Hepatocyte (in vitro differentiated cells): ENCODE measurements around the gene LRRN4CL. TPM values are rescaled to one million over a fixed set of nuclear protein-coding genes. Genes with fewer than 3 reads are reported as not detected.

ENCODE experiments used
- DNase-seq: peaks from one replicate; pipeline ENCODE4 v3.0.0-alpha.2; 2016; ENCODE audit warnings: low spot score
- H2AFZ ChIP-seq: fragments of 200-600 bp; sonication (generic); 2 replicates; pipeline ENCODE4 v1.6.0; 2016; ENCODE audit warnings: antibody characterized with exemption, mild to moderate bottlenecking
- H3K27ac ChIP-seq: fragments of 200-600 bp; sonication (generic); 2 replicates; pipeline ENCODE4 v1.5.1; 2016; ENCODE audit warnings: mild to moderate bottlenecking
- H3K27me3 ChIP-seq: fragments of 200-600 bp; sonication (generic); 2 replicates; pipeline ENCODE4 v1.6.1; 2016
- H3K36me3 ChIP-seq: fragments of 200-600 bp; sonication (generic); replicated peaks from 2 replicates; pipeline ENCODE4 v1.5.1; 2016; ENCODE audit warnings: low read depth; ENCODE audit not compliant: insufficient read depth
- H3K4me1 ChIP-seq: fragments of 200-600 bp; sonication (generic); 2 replicates; pipeline ENCODE4 v1.5.1; 2016; ENCODE audit warnings: mild to moderate bottlenecking, moderate library complexity; ENCODE audit not compliant: insufficient read depth
- H3K4me2 ChIP-seq: fragments of 200-600 bp; sonication (generic); 2 replicates; pipeline ENCODE4 v1.6.0; 2016
- H3K4me3 ChIP-seq: fragments of 200-600 bp; sonication (generic); 2 replicates; pipeline ENCODE4 v1.5.1; 2016; ENCODE audit warnings: mild to moderate bottlenecking
- H3K79me2 ChIP-seq: fragments of 200-600 bp; sonication (generic); 2 replicates; pipeline ENCODE4 v1.6.0; 2017; ENCODE audit warnings: mild to moderate bottlenecking
- H3K9me2 ChIP-seq: fragments of 200-600 bp; sonication (generic); replicated peaks from 2 replicates; pipeline ENCODE4 v1.6.0; 2017; ENCODE audit warnings: mild to moderate bottlenecking; ENCODE audit not compliant: insufficient read depth
- H3K9me3 ChIP-seq: fragments of 200-600 bp; sonication (generic); 2 replicates; pipeline ENCODE4 v1.5.1; 2016; ENCODE audit warnings: low read depth, mild to moderate bottlenecking
- H4K20me1 ChIP-seq: fragments of 200-600 bp; sonication (generic); 2 replicates; pipeline ENCODE4 v1.6.0; 2016; ENCODE audit warnings: mild to moderate bottlenecking; ENCODE audit not compliant: insufficient read depth, poor library complexity, severe bottlenecking
- EZH2 ChIP-seq: fragments of 200-600 bp; sonication (generic); IDR thresholded peaks from 2 replicates; pipeline ENCODE4 v1.6.1; 2016; ENCODE audit warnings: antibody characterized with exemption, mild to moderate bottlenecking, borderline replicate concordance
- EZH2phosphoT487 ChIP-seq: fragments of 200-600 bp; sonication (generic); IDR thresholded peaks from one replicate; pipeline ENCODE4 v1.6.1; 2018; ENCODE audit warnings: antibody characterized with exemption, mild to moderate bottlenecking, low read depth, moderate library complexity; ENCODE audit not compliant: unreplicated experiment, severe bottlenecking
- WGBS: methylation state at CpG from one replicate; pipeline ENCODE4 v1.1.6; 2016; ENCODE audit warnings: low lambda C conversion rate; ENCODE audit errors: missing lambda C conversion rate; 5-methylcytosine and 5-hydroxymethylcytosine counted together
- polyA plus RNA-seq: library from polyadenylated mRNA; unstranded; fragments of >200 nt; fragmentation: Nextera tagmentation; extraction: Ambion mirVana; gene quantifications from 2 replicates; pipeline ENCODE4 v1.2.1, GENCODE V29; 2016
- total RNA-seq: library from RNA; depleted of rRNA; stranded (reverse); fragments of >200 nt; gene quantifications from 2 replicates; pipeline ENCODE4 v1.2.3, GENCODE V29; 2014
- TF ChIP-seq, protein P1 (sequence below): fragments of 200-600 bp; sonication (generic); IDR thresholded peaks from 2 replicates; pipeline ENCODE4 v1.5.1; 2016; ENCODE audit warnings: antibody characterized with exemption, mild to moderate bottlenecking; ENCODE audit not compliant: poor library complexity

LRRN4CL gene
- total and polyA plus RNA-seq, 2 experiments from 2014 or later: 0.40 to 0.41 TPM

DNA sequence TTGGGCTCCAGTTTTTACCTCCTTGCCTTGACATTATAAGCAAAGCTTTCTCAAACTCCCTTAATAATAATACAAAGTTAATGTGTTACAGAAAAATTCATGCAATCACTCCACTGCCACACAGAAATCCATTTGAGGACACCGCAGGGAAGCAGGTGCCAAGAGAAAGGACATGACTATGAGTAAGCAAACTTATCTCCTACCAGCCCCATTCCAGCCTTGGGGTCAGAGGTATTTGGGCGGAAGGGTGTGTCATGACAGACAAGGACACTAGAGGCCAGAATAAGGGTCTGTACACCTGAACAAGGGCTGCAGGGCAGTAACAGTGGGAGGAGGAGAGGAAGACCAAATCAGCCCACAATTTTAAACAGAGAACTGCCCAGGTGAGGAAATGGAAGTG is 24.0 kb upstream of the LRRN4CL start:
- Histone ChIP-seq H3K9me2 (no peaks in the 10 kb centered on the region), H3K27ac (peak overlapping the region; percentile 74), H3K36me3 (no peaks in the 10 kb centered on the region), H3K27me3 (no peaks in the 10 kb centered on the region), H3K9me3 (no peaks in the 10 kb centered on the region), H3K79me2 (peaks cover 29% of the 10 kb centered on the region), H2AFZ (no peak overlapping the region), H3K4me1 (peaks cover 34% of the 10 kb centered on the region), H3K4me2 (peak overlapping the region; percentile 34), H3K4me3 (no peak overlapping the region), H4K20me1 (peaks cover 3% of the 10 kb centered on the region)
- 63% methylated on average over 2 of the region's 2 CpGs for WGBS
- DNase-seq: peak; percentile 79
- TF ChIP-seq EZH2 (no peak), EZH2phosphoT487 (no peak)
- TF ChIP-seq, protein P1, sequence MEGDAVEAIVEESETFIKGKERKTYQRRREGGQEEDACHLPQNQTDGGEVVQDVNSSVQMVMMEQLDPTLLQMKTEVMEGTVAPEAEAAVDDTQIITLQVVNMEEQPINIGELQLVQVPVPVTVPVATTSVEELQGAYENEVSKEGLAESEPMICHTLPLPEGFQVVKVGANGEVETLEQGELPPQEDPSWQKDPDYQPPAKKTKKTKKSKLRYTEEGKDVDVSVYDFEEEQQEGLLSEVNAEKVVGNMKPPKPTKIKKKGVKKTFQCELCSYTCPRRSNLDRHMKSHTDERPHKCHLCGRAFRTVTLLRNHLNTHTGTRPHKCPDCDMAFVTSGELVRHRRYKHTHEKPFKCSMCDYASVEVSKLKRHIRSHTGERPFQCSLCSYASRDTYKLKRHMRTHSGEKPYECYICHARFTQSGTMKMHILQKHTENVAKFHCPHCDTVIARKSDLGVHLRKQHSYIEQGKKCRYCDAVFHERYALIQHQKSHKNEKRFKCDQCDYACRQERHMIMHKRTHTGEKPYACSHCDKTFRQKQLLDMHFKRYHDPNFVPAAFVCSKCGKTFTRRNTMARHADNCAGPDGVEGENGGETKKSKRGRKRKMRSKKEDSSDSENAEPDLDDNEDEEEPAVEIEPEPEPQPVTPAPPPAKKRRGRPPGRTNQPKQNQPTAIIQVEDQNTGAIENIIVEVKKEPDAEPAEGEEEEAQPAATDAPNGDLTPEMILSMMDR: no peak

DNA sequence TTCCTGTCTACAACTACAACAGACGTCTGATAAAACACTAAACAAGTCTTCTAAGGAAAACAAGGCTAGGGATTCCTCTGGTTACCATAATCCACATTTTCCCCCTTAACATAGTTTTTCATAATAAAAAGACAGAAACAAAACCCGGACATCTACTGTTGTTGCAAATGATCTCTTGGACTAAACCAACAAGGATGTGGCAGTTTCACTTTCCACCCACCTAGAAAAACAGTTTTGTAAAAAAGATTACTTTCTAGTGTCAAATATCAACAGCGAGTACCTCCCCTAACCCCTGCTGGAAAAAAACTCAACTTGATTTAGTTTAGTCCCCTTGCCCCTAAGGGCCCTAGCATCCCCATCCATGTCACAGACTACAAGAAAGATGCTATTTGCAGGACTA is 23.5 kb upstream of the LRRN4CL start:
- WGBS: 79% methylated on average over 3 of the region's 3 CpGs
- no peak for DNase-seq
- Histone ChIP-seq H3K4me3 (no peak overlapping the region), H3K27ac (peak overlapping the region; percentile 74), H3K4me1 (peaks cover 38% of the 10 kb centered on the region), H2AFZ (no peak overlapping the region), H3K36me3 (no peaks in the 10 kb centered on the region), H3K4me2 (peak overlapping the region; percentile 11), H3K79me2 (peaks cover 29% of the 10 kb centered on the region), H3K9me2 (no peaks in the 10 kb centered on the region), H4K20me1 (no peaks in the 10 kb centered on the region), H3K27me3 (no peaks in the 10 kb centered on the region), H3K9me3 (no peaks in the 10 kb centered on the region)
- TF ChIP-seq EZH2phosphoT487 (no peak), EZH2 (no peak)
- TF ChIP-seq, protein P1: no peak

DNA sequence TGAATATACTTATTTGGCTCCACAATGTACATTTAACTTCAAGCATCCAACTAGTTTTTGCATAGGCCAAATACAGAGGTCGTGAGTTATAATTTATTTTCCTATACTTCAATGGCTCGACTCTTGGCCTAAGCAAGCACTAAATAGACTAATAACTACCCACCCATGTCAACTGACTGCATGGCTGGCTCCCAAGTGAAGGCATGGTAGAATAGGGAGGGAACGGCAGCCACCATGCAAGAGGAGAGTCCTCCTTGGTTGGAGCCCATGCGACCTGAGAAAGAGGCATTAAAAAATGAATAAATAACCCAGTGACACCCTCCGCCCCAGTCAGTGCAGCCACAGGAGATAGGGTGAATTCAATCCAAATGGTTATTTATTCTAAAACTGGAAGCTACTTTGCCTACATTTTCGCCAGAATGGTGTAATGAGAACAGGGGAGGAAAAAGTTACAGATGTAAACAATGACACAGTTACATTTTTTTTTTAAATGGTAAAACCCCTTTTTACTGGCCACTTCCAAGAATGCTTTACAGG is 23.0 kb upstream of the LRRN4CL start:
- H3K36me3 ChIP-seq: no peaks in the 10 kb centered on the region
- no peak overlapping the region for H3K4me3 ChIP-seq
- H2AFZ ChIP-seq: no peak overlapping the region
- H4K20me1 ChIP-seq: no peaks in the 10 kb centered on the region
- peak overlapping the region; percentile 11 for H3K4me2 ChIP-seq
- no peaks in the 10 kb centered on the region for H3K27me3 ChIP-seq
- H3K27ac ChIP-seq: peak overlapping the region; percentile 74
- TF ChIP-seq, protein P1: no peak
- TF ChIP-seq EZH2 (no peak), EZH2phosphoT487 (no peak)
- 96% methylated on average over 6 of the region's 6 CpGs for WGBS
- H3K4me1 ChIP-seq: peaks cover 42% of the 10 kb centered on the region
- peaks cover 30% of the 10 kb centered on the region for H3K79me2 ChIP-seq
- H3K9me2 ChIP-seq: no peaks in the 10 kb centered on the region
- no peak for DNase-seq
- no peaks in the 10 kb centered on the region for H3K9me3 ChIP-seq
